HFF-Myc (cell line): ENCODE measurements around the gene UXS1.
"Not testable (repeated sequence)": the region's sequence is repeated elsewhere in the genome, so short reads cannot be mapped to it uniquely, and the experiment has no call there.

Experiments used
- DNase-seq: peaks from one replicate; pipeline ENCODE4 v3.0.0-alpha.2; 2011; ENCODE audit warnings: low read depth; ENCODE audit errors: extremely low read depth
- H3K4me3 ChIP-seq: replicated peaks from 2 replicates; pipeline ENCODE4 v1.5.1; 2011; ENCODE audit warnings: low read depth, mild to moderate bottlenecking, control low read depth, low read length
- CTCF ChIP-seq: IDR thresholded peaks from 2 replicates; pipeline ENCODE4 v1.5.1; 2012; ENCODE audit warnings: mild to moderate bottlenecking, low read depth, low read length, control low read depth; ENCODE audit errors: missing control alignments

UXS1 gene

GRCh38 chr2:106193977-106194778 is at the start of gene UXS1:
Gene UXS1 (minus strand): TSS chr2:106194301. CDS start chr2:106194241, 60 bp downstream.
- H3K4me3 ChIP-seq = peak within 1 kb of the TSS; percentile 81
- no peak for TF ChIP-seq CTCF
- peak; percentile 84 for DNase-seq

- not testable (repeated sequence) for H3K4me3 ChIP-seq, DNase-seq
Observed at GRCh38 chr2:106239491-106239890, 45.4 kb upstream of the UXS1 start.

- H3K4me3 ChIP-seq, DNase-seq: not testable (repeated sequence)
Observed at GRCh38 chr2:106235392-106235791, 41.3 kb upstream of the UXS1 start.

- DNase-seq = no peak
- no peak for TF ChIP-seq CTCF
- H3K4me3 ChIP-seq = no peak overlapping the region
Observed at GRCh38 chr2:106233350-106233706, 39.2 kb upstream of the UXS1 start.

- TF ChIP-seq CTCF = no peak
- DNase-seq = no peak
Observed at GRCh38 chr2:106232638-106233349, 38.7 kb upstream of the UXS1 start.

GRCh38 chr2:106223347-106223746 is 29.2 kb upstream of the UXS1 start:
- no peak for DNase-seq
- no peak for TF ChIP-seq CTCF
- no peak overlapping the region for H3K4me3 ChIP-seq

More at GRCh38 chr2:106232638-106233349, 38.7 kb upstream of the UXS1 start:
- H3K4me3 ChIP-seq = no peak overlapping the region

- not testable (repeated sequence) for DNase-seq
Observed at GRCh38 chr2:106222057-106222456, 28.0 kb upstream of the UXS1 start.

GRCh38 chr2:106219813-106220212 is 25.7 kb upstream of the UXS1 start:
- TF ChIP-seq CTCF = no peak
- DNase-seq = no peak
- H3K4me3 ChIP-seq = no peak overlapping the region

More at GRCh38 chr2:106222057-106222456, 28.0 kb upstream of the UXS1 start:
- H3K4me3 ChIP-seq = not testable (repeated sequence)

- DNase-seq, H3K4me3 ChIP-seq: not testable (repeated sequence)
Observed at GRCh38 chr2:106219157-106219556, 25.1 kb upstream of the UXS1 start.
